Esophagus squamous epithelium (tissue), 4 donors: ENCODE measurements around the gene MSRB1.

Experiments used
- CTCF ChIP-seq, 6 experiments: fragments of 450-650 bp in 4 of 6; fragments of 200-600 bp in 2 of 6; sonication (generic) in 2 of 6; IDR thresholded peaks; one replicate each; pipeline ENCODE4 v1.5.1; 2016 to 2019; ENCODE audit warnings: antibody characterized with exemption in 6 of 6, mild to moderate bottlenecking in 4 of 6, moderate library complexity in 4 of 6
- POLR2A ChIP-seq, 4 donors: fragments of 450-650 bp; IDR thresholded peaks; one replicate each; pipeline ENCODE4 v1.6.1; 2017; ENCODE audit warnings: antibody characterized with exemption in 4 of 4, mild to moderate bottlenecking in 4 of 4, moderate library complexity in 3 of 4

DNA sequence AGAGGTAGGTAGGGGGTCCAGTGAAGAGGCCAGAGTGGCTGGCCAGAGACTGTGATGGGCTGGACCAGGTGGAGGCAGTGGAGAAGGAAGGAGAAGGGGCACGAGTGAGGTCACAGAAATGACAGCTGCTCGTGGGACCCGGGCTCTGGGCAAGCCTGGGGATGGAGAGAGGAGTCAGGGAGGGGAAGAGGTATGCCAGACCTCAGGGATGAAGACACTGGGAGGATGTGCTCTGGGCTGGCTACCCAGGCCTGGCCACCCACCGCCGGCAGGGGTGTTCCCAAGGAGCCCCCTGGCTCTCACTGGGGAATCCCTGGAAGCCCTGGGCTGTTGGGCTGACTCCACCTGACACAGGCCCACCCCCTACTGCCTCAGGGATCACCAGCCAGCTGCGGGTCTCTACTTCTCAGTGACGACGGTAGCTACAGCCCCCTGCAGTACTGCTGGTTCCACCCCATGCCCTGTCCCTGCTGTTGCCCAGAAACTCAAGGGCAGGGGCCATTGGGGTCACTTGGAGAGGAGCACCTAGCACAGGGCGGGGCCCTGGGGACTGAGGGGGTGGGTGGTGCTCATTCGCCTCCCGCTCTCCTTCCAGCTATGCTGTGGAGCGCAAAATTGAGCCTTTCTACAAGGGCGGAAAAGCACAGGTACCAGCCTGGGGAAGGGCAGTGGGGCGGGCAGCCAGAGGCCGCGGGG lies 30.6 kb upstream of the MSRB1 start:
- TF ChIP-seq POLR2A (IDR thresholded peaks at IDR 0.05) (no peak), CTCF (IDR thresholded peaks at IDR 0.05) (no peak)
